CD4-positive, alpha-beta memory T cell (primary cell): ENCODE measurements around the gene UVSSA. TPM values are rescaled to one million over a fixed set of nuclear protein-coding genes. Genes with fewer than 3 reads are reported as not detected.
A peak's percentile ranks its signal among the peaks of the same experiment; 100 is the strongest.

ENCODE experiments used
- CTCF ChIA-PET: fragments of 350-600 bp; sonication (Branson Sonifier 250); formaldehyde crosslinking; loops from one replicate; lab custom pipeline; 2021; ENCODE audit warnings: inconsistent platforms; ENCODE audit not compliant: partially characterized antibody; lab: Charles Lee
- POLR2A ChIA-PET: fragments of 350-600 bp; sonication (Branson Sonifier 250); formaldehyde crosslinking; loops from one replicate; lab custom pipeline; 2021; ENCODE audit not compliant: partially characterized antibody; lab: Charles Lee
- DNase-seq, 5 donors: peaks; one replicate each; pipeline versions ENCODE4 v3.0.0 to v3.0.0-alpha.2; 2020 to 2022; ENCODE audit warnings: mixed read lengths in 1 of 5
- H3K27ac ChIP-seq: one replicate; pipeline ENCODE4 v1.7.0; 2013; ENCODE audit warnings: low read depth, low read length
- H3K27me3 ChIP-seq: 2 replicates; pipeline ENCODE4 v1.7.0; 2013; ENCODE audit warnings: mild to moderate bottlenecking, low read length, moderate library complexity; ENCODE audit not compliant: insufficient read depth
- H3K36me3 ChIP-seq: 2 replicates; pipeline ENCODE4 v1.7.0; 2013; ENCODE audit warnings: mild to moderate bottlenecking, low read length, moderate library complexity; ENCODE audit not compliant: insufficient read depth
- H3K4me1 ChIP-seq: 2 replicates; pipeline ENCODE4 v1.7.0; 2013; ENCODE audit warnings: mild to moderate bottlenecking, low read length, moderate library complexity; ENCODE audit not compliant: insufficient read depth
- H3K4me3 ChIP-seq, 2 donors: one replicate each; pipeline ENCODE4 v1.7.0; 2013; ENCODE audit warnings: low read length in 2 of 2, mild to moderate bottlenecking in 1 of 2
- H3K9me3 ChIP-seq, 2 donors: one replicate each; pipeline ENCODE4 v1.7.0; 2013; ENCODE audit warnings: low read length in 2 of 2, control low read depth in 1 of 2; ENCODE audit not compliant: control insufficient read depth in 1 of 2
- H3K27ac Mint-ChIP-seq, 7 donors: one replicate each; pipeline ENCODE4 v1.8.0; 2020 to 2021; ENCODE audit warnings: mixed read lengths in 7 of 7, mild to moderate bottlenecking in 6 of 7, inconsistent platforms in 3 of 7, moderate library complexity in 3 of 7
- H3K27me3 Mint-ChIP-seq, 2 donors: one replicate each; pipeline ENCODE4 v1.8.0; 2020 to 2021; ENCODE audit warnings: mixed read lengths in 2 of 2
- H3K36me3 Mint-ChIP-seq, 2 donors: one replicate each; pipeline ENCODE4 v1.8.0; 2020 to 2021; ENCODE audit warnings: mixed read lengths in 2 of 2, inconsistent platforms in 1 of 2, mild to moderate bottlenecking in 1 of 2
- H3K4me1 Mint-ChIP-seq, 4 donors: one replicate each; pipeline ENCODE4 v1.8.0; 2020 to 2021; ENCODE audit warnings: mixed read lengths in 4 of 4, mild to moderate bottlenecking in 1 of 4
- H3K4me3 Mint-ChIP-seq, 8 donors: one replicate each; pipeline ENCODE4 v1.8.0; 2020 to 2021; ENCODE audit warnings: mixed read lengths in 8 of 8, mild to moderate bottlenecking in 7 of 8, moderate library complexity in 6 of 8, inconsistent platforms in 3 of 8
- H3K9me3 Mint-ChIP-seq, 8 donors: one replicate each; pipeline ENCODE4 v1.8.0; 2020 to 2021; ENCODE audit warnings: mixed read lengths in 8 of 8, mild to moderate bottlenecking in 5 of 8, inconsistent platforms in 3 of 8, moderate library complexity in 1 of 8
- intact Hi-C: fragments of 100-400 bp; cut with micrococcal nuclease; formaldehyde crosslinking; loops from one replicate; pipeline ENCODE4 v1.15.1; 2023
- polyA plus RNA-seq, 2 donors: library from polyadenylated mRNA; unstranded; fragments of 300-500 nt; fragmentation: Illumina TruSeq; gene quantifications; one replicate each; pipeline ENCODE4 v1.2.3, GENCODE V29; 2021
- total RNA-seq, 2 experiments: library from RNA; stranded (reverse); gene quantifications; one replicate each; pipeline ENCODE4 v1.2.3, GENCODE V29; 2021

The UVSSA gene
- total and polyA plus RNA-seq, 4 experiments from 2014 or later = 2.4 to 44.6 (median 25.6) TPM

DNA sequence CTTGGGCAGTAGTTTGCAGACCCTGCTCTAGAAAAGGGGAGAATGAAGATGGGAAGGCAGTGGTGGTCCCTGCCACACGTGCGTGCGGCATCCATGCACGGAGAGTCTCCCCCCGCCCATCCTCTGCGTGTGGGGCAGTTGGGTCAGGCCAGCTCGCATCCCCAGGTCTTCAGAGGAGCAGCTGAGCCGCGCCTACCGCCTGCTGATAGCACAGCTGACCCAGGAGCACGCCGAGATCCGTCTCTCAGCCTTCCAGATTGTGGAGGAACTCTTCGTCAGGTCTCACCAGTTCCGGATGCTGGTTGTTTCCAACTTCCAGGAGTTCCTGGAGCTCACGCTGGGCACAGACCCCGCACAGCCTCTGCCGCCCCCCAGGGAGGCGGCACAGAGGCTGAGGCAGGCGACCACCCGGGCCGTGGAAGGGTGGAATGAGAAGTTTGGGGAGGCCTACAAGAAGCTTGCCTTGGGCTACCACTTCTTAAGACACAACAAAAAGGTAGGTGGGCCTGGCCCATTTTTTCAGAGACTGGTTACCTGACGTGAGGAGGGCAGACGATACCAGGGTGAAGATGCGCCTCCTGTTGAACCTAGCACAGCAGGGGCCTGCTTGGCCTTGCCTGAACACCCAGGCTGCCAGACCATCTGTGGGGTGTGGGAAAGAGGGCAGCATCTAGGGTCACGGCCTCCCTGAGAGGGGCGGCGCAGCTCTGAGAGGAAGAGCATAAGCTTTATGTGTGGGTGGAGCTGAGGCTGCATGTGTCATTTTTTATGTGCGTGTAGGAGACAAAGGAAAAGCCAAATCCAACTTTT is 2.6 kb downstream of the UVSSA start:
- peaks cover 23 to 57% (median 28%) of the 10 kb centered on the region in 4 donors for H3K4me1 Mint-ChIP-seq
- H3K27ac Mint-ChIP-seq = peak overlapping the region; percentile 52 to 97 (median 91)
- H3K36me3 ChIP-seq = peaks cover 3% of the 10 kb centered on the region
- CTCF ChIA-PET = interaction anchor here (1.1 to 2.4 kb wide), 5 partner anchors 31 to 280 kb away, joined by 3 to 25 read pairs (median 4); no protein-coding TSS in a partner anchor
- no peak overlapping the region for H3K27ac ChIP-seq
- no peaks in the 10 kb centered on the region for H3K9me3 ChIP-seq
- peaks cover 12 to 21% of the 10 kb centered on the region in 2 donors for H3K36me3 Mint-ChIP-seq
- H3K9me3 Mint-ChIP-seq = peaks cover 0 to 1% (median 0%) of the 10 kb centered on the region in 8 donors
- no peaks in the 10 kb centered on the region for H3K27me3 ChIP-seq
- H3K4me3 Mint-ChIP-seq = peak overlapping the region in 2 of 8 donors; percentile 91 to 93
- no peak overlapping the region for H3K4me3 ChIP-seq
- peak in 1 of 5 donors; percentile 9 for DNase-seq
- intact Hi-C loops = loop anchor here (5.0 kb wide), 3 partner anchors 82 to 523 kb away; partner anchors contain the start of genes NSD2 and SLBP
- H3K27me3 Mint-ChIP-seq = no peaks in the 10 kb centered on the region
- POLR2A ChIA-PET = no interaction called here
- peaks cover 35% of the 10 kb centered on the region for H3K4me1 ChIP-seq

DNA sequence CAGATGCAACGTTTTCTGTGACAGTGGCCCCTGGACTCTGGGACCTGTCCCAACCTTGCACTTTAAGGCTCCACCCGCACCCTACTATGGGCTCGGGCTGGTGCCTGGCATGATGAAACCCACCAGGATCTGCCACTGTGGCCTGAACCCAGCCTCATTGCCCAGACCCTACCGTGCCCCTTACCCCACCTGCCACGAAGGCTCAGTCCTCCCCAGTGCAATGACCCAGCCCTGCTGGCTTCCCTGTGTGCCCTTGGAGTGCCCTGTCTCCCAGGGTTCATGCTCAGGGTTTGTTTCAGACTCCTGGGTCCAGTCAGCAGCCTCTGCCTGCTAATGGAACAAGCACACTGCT is 3.1 kb downstream of the UVSSA start:
- H3K4me1 ChIP-seq = peaks cover 29% of the 10 kb centered on the region
- H3K27ac ChIP-seq = no peak overlapping the region
- CTCF ChIA-PET = interaction anchor here (0.6 to 2.4 kb wide), 8 partner anchors 31 to 279 kb away, joined by 3 to 25 read pairs (median 4); partner anchors contain the start of gene CTBP1
- peaks cover 3% of the 10 kb centered on the region for H3K36me3 ChIP-seq
- POLR2A ChIA-PET = interaction anchor here (1.0 kb wide), 2 partner anchors 21 to 101 kb away, joined by 3 read pairs; partner anchors contain the start of gene CTBP1
- peaks cover 12 to 21% of the 10 kb centered on the region in 2 donors for H3K36me3 Mint-ChIP-seq
- peaks cover 0 to 1% (median 0%) of the 10 kb centered on the region in 8 donors for H3K9me3 Mint-ChIP-seq
- H3K27me3 ChIP-seq = no peaks in the 10 kb centered on the region
- no peaks in the 10 kb centered on the region for H3K27me3 Mint-ChIP-seq
- no peak overlapping the region for H3K4me3 ChIP-seq
- DNase-seq = no peak
- H3K4me3 Mint-ChIP-seq = peak overlapping the region in 3 of 8 donors; percentile 17 to 35 (median 20)
- no peaks in the 10 kb centered on the region for H3K9me3 ChIP-seq
- peaks cover 20 to 51% (median 23%) of the 10 kb centered on the region in 4 donors for H3K4me1 Mint-ChIP-seq
- intact Hi-C loops = no loop called here
- peak overlapping the region in 6 of 7 donors; percentile 18 to 86 (median 64) for H3K27ac Mint-ChIP-seq

DNA sequence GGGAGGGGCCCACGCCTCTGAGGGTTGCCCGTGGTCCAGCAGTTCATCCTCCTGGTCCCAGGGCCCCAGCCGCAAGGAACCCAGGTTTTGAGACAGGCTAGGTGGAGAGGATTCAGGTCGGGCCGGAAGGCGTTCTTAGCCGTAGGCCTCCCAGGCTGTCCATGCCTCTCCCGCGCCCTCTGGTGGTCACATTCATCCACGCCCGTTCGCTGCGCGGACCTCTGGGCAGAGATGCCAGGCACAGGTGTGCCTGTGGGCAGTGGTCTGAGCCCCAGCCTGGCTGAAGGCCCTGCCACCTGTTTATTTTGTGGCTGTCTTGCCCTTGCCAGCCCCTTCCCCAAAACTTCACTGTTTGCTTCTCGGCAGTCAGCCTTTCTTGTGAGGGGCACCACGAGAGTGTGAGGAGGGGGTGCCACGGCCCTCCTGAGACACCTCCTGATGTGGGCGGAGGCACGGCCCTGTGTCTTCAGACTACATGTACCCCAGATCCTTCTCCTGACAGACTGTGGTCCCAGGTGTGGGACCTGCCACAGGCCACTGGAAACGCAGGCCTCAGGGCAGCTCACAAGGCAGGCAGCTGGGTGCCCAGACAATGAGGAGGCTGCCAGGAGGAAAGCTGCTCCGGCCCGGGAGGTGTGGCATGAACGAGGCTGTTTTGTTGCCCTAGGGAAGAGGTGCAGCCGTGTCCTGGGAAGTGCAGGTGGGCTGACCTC is 5.0 kb downstream of the UVSSA start:
- peak overlapping the region in 1 of 8 donors; percentile 57 for H3K4me3 Mint-ChIP-seq
- peaks cover 12 to 15% of the 10 kb centered on the region in 2 donors for H3K36me3 Mint-ChIP-seq
- Histone ChIP-seq H3K27me3 (no peaks in the 10 kb centered on the region), H3K27ac (no peak overlapping the region), H3K4me1 (peaks cover 20% of the 10 kb centered on the region), H3K4me3 (no peak overlapping the region), H3K9me3 (no peaks in the 10 kb centered on the region), H3K36me3 (peaks cover 3% of the 10 kb centered on the region)
- ChIA-PET CTCF (interaction anchor here (0.6 to 6.5 kb wide), 12 partner anchors 29 to 276 kb away, joined by 3 to 48 read pairs (median 4); no protein-coding TSS in a partner anchor), POLR2A (interaction anchor here (1.2 to 2.0 kb wide), 3 partner anchors 62 to 253 kb away, joined by 3 to 7 read pairs (median 3); partner anchors contain the start of gene MAEA)
- intact Hi-C loops = loop anchor here (1.0 kb wide), 2 partner anchors 185 to 222 kb away; no protein-coding TSS in a partner anchor
- no peaks in the 10 kb centered on the region for H3K27me3 Mint-ChIP-seq
- peaks cover 16 to 43% (median 20%) of the 10 kb centered on the region in 4 donors for H3K4me1 Mint-ChIP-seq
- peak; percentile 81 to 86 (median 83) for DNase-seq
- H3K9me3 Mint-ChIP-seq = peaks cover 0 to 1% (median 0%) of the 10 kb centered on the region in 8 donors
- peak overlapping the region; percentile 68 to 93 (median 85) for H3K27ac Mint-ChIP-seq

DNA sequence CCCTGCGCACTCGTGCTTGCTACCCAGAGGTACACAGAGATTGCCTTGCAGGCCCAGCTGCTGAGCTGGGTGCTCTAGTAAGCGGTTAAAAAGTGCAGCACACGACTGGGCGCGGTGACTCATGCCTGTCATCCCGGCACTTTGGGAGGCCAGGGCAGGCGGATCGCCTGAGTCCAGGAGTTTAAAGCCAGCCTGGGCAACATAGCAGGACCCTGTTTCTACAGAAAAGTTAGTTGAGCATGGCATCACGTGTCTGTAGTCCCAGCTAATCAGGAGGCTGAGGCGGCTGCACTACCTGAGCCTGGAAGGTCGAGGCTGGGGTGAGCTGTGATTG is 5.5 kb downstream of the UVSSA start:
- peaks cover 0 to 1% (median 0%) of the 10 kb centered on the region in 8 donors for H3K9me3 Mint-ChIP-seq
- no peaks in the 10 kb centered on the region for H3K27me3 ChIP-seq
- peaks cover 3% of the 10 kb centered on the region for H3K36me3 ChIP-seq
- H3K27me3 Mint-ChIP-seq = no peaks in the 10 kb centered on the region
- intact Hi-C loops = no loop called here
- no peaks in the 10 kb centered on the region for H3K9me3 ChIP-seq
- H3K27ac Mint-ChIP-seq = no peak overlapping the region
- H3K4me3 ChIP-seq = no peak overlapping the region
- peaks cover 16 to 43% (median 20%) of the 10 kb centered on the region in 4 donors for H3K4me1 Mint-ChIP-seq
- peaks cover 19% of the 10 kb centered on the region for H3K4me1 ChIP-seq
- ChIA-PET POLR2A (interaction anchor here (1.2 to 2.0 kb wide), 2 partner anchors 62 to 253 kb away, joined by 3 to 7 read pairs; partner anchors contain the start of gene MAEA), CTCF (interaction anchor here (0.5 to 6.5 kb wide), 14 partner anchors 29 to 1600 kb away, joined by 3 to 48 read pairs (median 4); no protein-coding TSS in a partner anchor)
- peak in 1 of 5 donors; percentile 22 for DNase-seq
- H3K27ac ChIP-seq = no peak overlapping the region
- no peak overlapping the region for H3K4me3 Mint-ChIP-seq
- H3K36me3 Mint-ChIP-seq = peaks cover 12 to 15% of the 10 kb centered on the region in 2 donors

DNA sequence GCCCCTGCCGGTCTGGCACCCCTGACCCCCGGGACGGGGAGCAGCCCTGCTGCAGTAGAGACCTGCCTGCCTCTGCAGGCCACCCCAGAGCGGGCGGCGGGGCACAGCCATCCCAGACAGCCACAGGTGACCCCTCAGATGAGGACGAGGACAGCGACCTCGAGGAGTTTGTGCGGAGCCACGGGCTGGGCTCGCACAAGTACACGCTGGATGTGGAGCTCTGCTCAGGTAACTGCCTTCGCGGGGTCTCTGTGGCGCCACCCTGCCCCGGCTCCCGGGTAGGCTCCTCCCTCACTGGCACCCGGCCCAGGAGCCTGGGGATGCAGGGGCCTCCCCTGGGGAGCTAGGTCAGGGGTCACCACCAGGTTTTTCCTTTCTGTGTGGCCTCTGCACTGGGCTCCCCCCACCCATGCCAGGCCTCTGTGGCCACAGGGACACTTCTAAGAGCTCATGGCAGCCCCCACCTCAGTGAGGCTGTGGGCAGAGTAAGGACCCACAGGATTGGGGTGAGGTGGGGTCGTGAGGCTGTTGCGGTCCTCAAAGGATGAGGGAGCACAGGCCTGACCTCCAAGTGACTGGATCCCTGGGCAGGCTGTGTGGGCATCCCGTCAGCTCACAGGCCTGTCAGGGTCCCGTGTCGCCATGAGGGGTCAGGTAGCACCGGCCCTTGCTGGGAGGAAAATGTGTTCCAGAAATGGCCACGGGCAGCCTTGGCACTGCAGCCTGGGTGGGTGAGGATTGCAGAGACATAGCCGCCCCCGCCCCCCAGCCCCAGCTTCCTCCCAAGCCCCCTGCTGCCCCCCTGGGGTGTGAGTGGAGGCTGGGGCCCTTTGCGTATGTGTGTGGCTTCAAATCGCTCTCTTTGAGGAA is 6.4 kb downstream of the UVSSA start:
- Mint-ChIP-seq H3K4me3 (no peak overlapping the region), H3K27ac (no peak overlapping the region), H3K4me1 (peaks cover 14 to 34% (median 18%) of the 10 kb centered on the region in 4 donors), H3K36me3 (peaks cover 11 to 13% of the 10 kb centered on the region in 2 donors), H3K9me3 (peaks cover 0 to 1% (median 0%) of the 10 kb centered on the region in 8 donors), H3K27me3 (no peaks in the 10 kb centered on the region)
- Histone ChIP-seq H3K36me3 (peaks cover 3% of the 10 kb centered on the region), H3K4me1 (peaks cover 10% of the 10 kb centered on the region), H3K27me3 (no peaks in the 10 kb centered on the region), H3K27ac (no peak overlapping the region), H3K9me3 (no peaks in the 10 kb centered on the region), H3K4me3 (no peak overlapping the region)
- DNase-seq = peak in 1 of 5 donors; percentile 34
- intact Hi-C loops = no loop called here
- CTCF ChIA-PET = interaction anchor here (0.9 to 6.5 kb wide), 13 partner anchors 30 to 370 kb away, joined by 3 to 48 read pairs (median 3); no protein-coding TSS in a partner anchor
- POLR2A ChIA-PET = interaction anchor here (0.6 to 2.0 kb wide), 3 partner anchors 23 to 252 kb away, joined by 3 to 7 read pairs (median 4); no protein-coding TSS in a partner anchor
